Mesodermal cell (in vitro differentiated cells): ENCODE results near the gene ATRN.
"Not testable (repeated sequence)": the region's sequence is repeated elsewhere in the genome, so short reads cannot be mapped to it uniquely, and the experiment has no call there.

Experiments
- H3K27ac ChIP-seq: 2 replicates; pipeline ENCODE4 v1.7.0; 2013; ENCODE audit warnings: mild to moderate bottlenecking, low read depth, low read length, moderate library complexity; ENCODE audit not compliant: severe bottlenecking
- H3K36me3 ChIP-seq: 2 replicates; pipeline ENCODE4 v1.7.1; 2013; ENCODE audit warnings: mild to moderate bottlenecking, low read length, moderate library complexity; ENCODE audit not compliant: control insufficient read depth, insufficient read depth
- H3K4me1 ChIP-seq: one replicate; pipeline ENCODE4 v1.7.1; 2013; ENCODE audit warnings: mild to moderate bottlenecking, low read length; ENCODE audit not compliant: insufficient read depth, control insufficient read depth, poor library complexity, severe bottlenecking
- H3K4me3 ChIP-seq: 2 replicates; pipeline ENCODE4 v1.7.0; 2013; ENCODE audit warnings: low read length, control low read depth, mild to moderate bottlenecking; ENCODE audit not compliant: insufficient read depth, poor library complexity, severe bottlenecking; ENCODE audit errors: extremely low read depth
- H3K9me3 ChIP-seq: 2 replicates; pipeline ENCODE4 v1.7.1; 2013; ENCODE audit warnings: mild to moderate bottlenecking, low read length, moderate library complexity; ENCODE audit not compliant: control insufficient read depth
- WGBS, 2 experiments: methylation state at CpG; one replicate each; pipeline ENCODE4 v1.1.5; 2013; ENCODE audit warnings: missing lambda C conversion rate in 2 of 2; ENCODE audit not compliant: insufficient coverage in 2 of 2; 5-methylcytosine and 5-hydroxymethylcytosine counted together

Gene ATRN

DNA sequence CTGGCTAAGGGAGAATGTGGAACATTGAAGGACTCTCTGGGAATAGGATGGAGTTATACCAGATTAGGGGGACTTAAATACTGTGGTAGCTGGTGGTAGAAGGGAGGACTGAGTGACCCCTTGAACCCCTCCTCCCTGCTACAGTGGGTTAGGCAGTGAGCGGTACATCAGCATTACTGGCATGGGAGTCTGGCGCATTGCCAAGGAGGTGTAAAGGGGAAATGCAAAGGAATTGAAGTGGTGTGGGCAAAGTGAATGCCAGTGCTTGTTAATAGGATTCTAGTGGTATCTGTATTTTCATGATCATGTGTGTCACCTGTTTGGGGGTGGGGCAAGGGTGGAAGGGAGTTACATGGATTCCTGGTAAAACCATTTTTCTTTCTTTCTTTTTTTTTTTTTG, 132.3 kb downstream of the ATRN start:
- H3K27ac ChIP-seq, result no peak overlapping the region
- peaks cover 4% of the 10 kb centered on the region for H3K4me1 ChIP-seq
- no peaks in the 10 kb centered on the region for H3K9me3 ChIP-seq
- no peak overlapping the region for H3K4me3 ChIP-seq
- WGBS, 2 experiments, result 91 to 100% methylated on average over 1 of the region's 2 CpGs
- peaks cover 32% of the 10 kb centered on the region for H3K36me3 ChIP-seq

DNA sequence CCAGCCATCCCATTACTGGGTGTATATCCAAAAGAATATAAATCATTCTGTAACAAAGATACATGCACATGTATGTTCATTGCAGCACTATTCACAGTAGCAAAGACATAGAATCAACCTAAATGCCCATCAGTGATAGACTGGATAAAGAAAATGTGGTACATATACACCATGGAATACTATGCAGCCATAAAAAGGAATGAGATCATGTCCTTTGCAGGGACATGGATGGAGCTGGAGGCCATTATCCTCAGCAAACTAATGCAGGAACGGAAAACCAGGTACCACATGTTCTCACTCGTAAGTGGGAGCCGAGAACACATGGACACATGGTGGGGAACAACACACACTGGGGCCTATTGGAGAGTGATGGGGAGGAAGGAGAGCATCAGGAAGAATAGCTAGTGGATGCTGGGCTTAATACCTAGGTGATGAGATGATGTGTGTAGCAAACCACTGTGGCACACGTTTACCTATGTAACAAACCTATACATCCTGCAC, 134.6 kb downstream of the ATRN start:
- H3K9me3 ChIP-seq, H3K4me1 ChIP-seq, H3K4me3 ChIP-seq, H3K27ac ChIP-seq: not testable (repeated sequence)
- H3K36me3 ChIP-seq, result peaks cover 25% of the 10 kb centered on the region
- WGBS, 2 experiments, result 94 to 95% methylated on average over 3 to 4 of the region's 4 CpGs

- 86 to 93% methylated on average over 3 of the region's 3 CpGs for WGBS, 2 experiments
- H3K36me3 ChIP-seq, result peaks cover 21% of the 10 kb centered on the region
- H3K9me3 ChIP-seq, result no peaks in the 10 kb centered on the region
- peaks cover 4% of the 10 kb centered on the region for H3K4me1 ChIP-seq
- H3K4me3 ChIP-seq, result no peak overlapping the region
- no peak overlapping the region for H3K27ac ChIP-seq
Measured at GRCh38 chr20:3606021-3606420, 135.2 kb downstream of the ATRN start.

GRCh38 chr20:3611901-3612300, 141.1 kb downstream of the ATRN start:
- Histone ChIP-seq H3K36me3 (no peaks in the 10 kb centered on the region), H3K27ac (no peak overlapping the region), H3K9me3 (no peaks in the 10 kb centered on the region), H3K4me1 (no peaks in the 10 kb centered on the region), H3K4me3 (no peak overlapping the region)
- WGBS, 2 experiments, result 71 to 100% methylated on average over 1 of the region's 1 CpG

DNA sequence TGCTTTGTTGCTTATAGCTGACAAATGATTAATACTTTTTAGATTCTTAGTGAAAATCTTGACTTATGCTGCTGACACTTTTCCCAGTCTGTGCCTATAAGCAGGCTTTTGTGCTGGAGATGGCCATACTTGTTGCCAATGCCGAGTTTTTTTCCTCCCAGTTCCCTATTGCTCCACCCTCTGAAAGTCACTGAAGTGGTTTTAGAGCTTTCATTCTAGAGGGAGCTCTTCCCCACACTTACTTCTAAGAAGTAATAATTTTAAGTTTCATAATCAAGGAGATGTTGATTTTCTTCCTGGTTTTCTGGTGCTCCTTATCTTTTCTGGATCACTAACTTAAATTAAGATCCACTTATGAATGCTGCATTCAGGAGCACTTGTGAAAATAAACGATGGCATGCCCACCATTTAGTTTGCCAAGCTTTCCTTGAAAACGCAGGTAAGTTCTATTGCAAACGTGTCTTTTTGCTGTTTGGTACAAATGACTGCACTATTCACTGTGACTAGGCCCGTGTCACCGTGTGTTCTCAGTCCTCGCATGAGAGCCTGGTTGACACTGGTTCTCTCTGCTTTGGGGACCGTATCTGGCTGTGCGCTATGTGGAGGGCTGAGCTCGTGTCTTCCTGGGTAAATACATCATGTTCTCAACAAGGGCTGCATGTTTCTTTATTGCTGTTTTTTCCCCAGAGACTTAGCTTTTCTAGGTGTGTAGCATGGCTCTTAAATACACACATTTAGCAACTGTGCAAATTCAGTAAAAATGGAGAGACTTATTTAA, 142.2 kb downstream of the ATRN start:
- WGBS, 2 experiments, result 92 to 95% methylated on average over 9 to 10 of the region's 10 CpGs

DNA sequence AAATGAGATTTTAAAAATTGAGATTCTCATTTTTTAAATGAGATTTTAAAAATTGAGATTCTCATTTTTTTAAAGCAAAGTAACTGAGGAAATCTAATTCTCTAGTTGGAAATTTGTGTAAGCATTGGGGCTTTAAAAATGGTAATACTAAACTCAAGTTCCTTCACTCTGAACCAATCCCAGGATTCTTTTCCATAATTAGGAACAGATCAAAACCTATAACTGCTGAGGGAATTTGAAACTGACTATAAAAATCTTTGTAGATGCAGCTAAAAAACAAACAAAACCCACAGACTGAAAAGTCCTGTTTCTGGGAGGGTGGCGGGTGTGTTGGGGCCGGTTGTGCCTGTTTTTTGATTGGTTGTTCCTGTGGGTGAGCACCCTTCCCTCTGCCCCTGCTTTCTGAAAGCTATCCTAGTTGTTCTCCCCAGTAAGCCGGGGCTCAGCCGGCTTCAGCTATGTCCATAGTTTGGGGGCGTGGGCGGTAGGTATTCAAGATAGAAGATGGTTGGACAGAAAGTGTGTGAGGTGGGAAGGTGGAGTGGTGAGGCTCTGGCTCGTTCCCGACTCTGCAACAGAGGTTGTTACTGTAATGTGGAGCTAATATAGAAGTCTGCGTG, 143.1 kb downstream of the ATRN start:
- no peaks in the 10 kb centered on the region for H3K9me3 ChIP-seq
- 89 to 91% methylated on average over 6 to 8 of the region's 9 CpGs for whole genome bisulfite sequencing, 2 experiments
- H3K4me1 ChIP-seq, result no peaks in the 10 kb centered on the region
- H3K27ac ChIP-seq, result no peak overlapping the region
- H3K4me3 ChIP-seq, result no peak overlapping the region
- no peaks in the 10 kb centered on the region for H3K36me3 ChIP-seq

More for the DNA sequence above, 142.2 kb downstream of the ATRN start:
- no peak overlapping the region for H3K4me3 ChIP-seq
- H3K9me3 ChIP-seq, result no peaks in the 10 kb centered on the region
- H3K36me3 ChIP-seq, result no peaks in the 10 kb centered on the region
- no peaks in the 10 kb centered on the region for H3K4me1 ChIP-seq
- no peak overlapping the region for H3K27ac ChIP-seq

DNA sequence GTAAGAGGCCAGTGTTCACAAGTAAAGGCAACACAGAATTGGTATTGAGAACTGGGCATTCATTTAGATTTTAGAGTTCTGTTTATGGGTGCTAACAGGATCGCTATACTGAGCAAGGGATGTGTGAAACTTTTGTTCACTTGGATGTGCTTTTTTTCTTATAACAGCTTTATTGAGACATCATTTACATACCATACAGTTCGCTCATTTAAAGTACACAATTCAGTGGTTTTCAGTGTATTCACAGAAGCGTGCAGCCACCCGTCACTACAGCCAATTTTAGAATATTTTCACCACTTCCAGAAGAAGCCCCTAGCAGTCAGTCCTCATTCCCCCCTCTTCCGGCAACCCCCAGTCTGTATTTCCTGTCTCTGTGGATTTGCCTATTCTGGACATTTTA, 143.6 kb downstream of the ATRN start:
- 96 to 100% methylated on average over 2 to 4 of the region's 5 CpGs for WGBS, 2 experiments
- Histone ChIP-seq H3K27ac (no peak overlapping the region), H3K4me1 (no peaks in the 10 kb centered on the region), H3K4me3 (no peak overlapping the region), H3K9me3 (no peaks in the 10 kb centered on the region), H3K36me3 (no peaks in the 10 kb centered on the region)

GRCh38 chr20:3615171-3615840, 144.5 kb downstream of the ATRN start:
- not testable (repeated sequence) for H3K4me3 ChIP-seq, H3K27ac ChIP-seq, H3K9me3 ChIP-seq, H3K36me3 ChIP-seq, H3K4me1 ChIP-seq
- 96% methylated on average over 8 to 10 of the region's 13 CpGs for WGBS, 2 experiments

- H3K27ac ChIP-seq, result no peak overlapping the region
- 44 to 53% methylated on average over 4 of the region's 4 CpGs for WGBS, 2 experiments
- H3K36me3 ChIP-seq, result no peaks in the 10 kb centered on the region
- H3K9me3 ChIP-seq, result no peaks in the 10 kb centered on the region
- H3K4me1 ChIP-seq, result no peaks in the 10 kb centered on the region
- H3K4me3 ChIP-seq, result no peak overlapping the region
Measured at GRCh38 chr20:3616250-3616649, 145.4 kb downstream of the ATRN start.

- Histone ChIP-seq H3K36me3 (no peaks in the 10 kb centered on the region), H3K27ac (no peak overlapping the region), H3K9me3 (no peaks in the 10 kb centered on the region), H3K4me1 (no peaks in the 10 kb centered on the region), H3K4me3 (no peak overlapping the region)
- WGBS, 2 experiments, result 72 to 74% methylated on average over 7 of the region's 8 CpGs
Measured at GRCh38 chr20:3621111-3621510, 150.3 kb downstream of the ATRN start.
